Measurements from ENCODE around the gene SPCS2. TPM values are rescaled to one million over a fixed set of nuclear protein-coding genes. Genes with fewer than 3 reads are reported as not detected.

SPCS2 gene
- total RNA-seq, 1 donor from 2014 or later: 120 TPM

DNA sequence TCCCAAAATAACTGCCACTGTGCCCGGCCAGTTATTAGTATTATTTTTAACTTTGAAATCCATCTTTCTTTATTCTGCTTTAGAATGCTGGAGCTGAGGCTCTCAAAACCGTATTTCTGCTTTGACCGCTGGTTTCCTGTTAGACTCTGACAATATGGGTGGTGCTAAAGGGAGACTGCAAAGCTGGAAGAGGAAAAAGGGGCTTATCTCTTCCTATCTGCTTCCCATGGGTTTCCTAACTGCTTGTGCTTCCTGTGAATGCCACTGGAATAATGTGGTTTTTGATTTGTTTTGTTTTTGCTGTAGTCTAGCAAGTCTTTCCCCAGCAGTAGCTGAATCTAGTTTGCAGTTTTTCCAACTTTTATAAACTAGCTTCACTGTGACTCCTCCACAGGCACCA is 43.7 kb upstream of the SPCS2 start:
- TF ChIP-seq EZH2 (IDR thresholded peaks at IDR 0.05; ENCODE audit: insufficient read depth, low read length): no peak
- Histone ChIP-seq H3K27me3 (ENCODE audit: insufficient read depth, low read length) (no peaks in the 10 kb centered on the region), H2AFZ (ENCODE audit: low read depth, low read length) (no peak overlapping the region), H4K20me1 (ENCODE audit: insufficient read depth, low read length) (no peaks in the 10 kb centered on the region), H3K36me3 (ENCODE audit: insufficient read depth, low read length) (peaks cover 3% of the 10 kb centered on the region), H3K79me2 (ENCODE audit: insufficient read depth, low read length) (no peaks in the 10 kb centered on the region), H3K4me3 (ENCODE audit: insufficient read depth, low read depth, low read length) (no peak overlapping the region), H3K4me2 (ENCODE audit: low read length) (no peak overlapping the region), H3K4me1 (ENCODE audit: insufficient read depth, low read length) (no peaks in the 10 kb centered on the region), H3K9ac (ENCODE audit: low read length) (no peak overlapping the region), H3K9me3 (ENCODE audit: insufficient read depth, low read depth, low read length) (peaks cover 2% of the 10 kb centered on the region), H3K27ac (ENCODE audit: low read depth, low read length) (no peak overlapping the region)
- Mint-ChIP-seq H3K36me3 (ENCODE audit: low read depth, unreplicated experiment) (peaks cover 18% of the 10 kb centered on the region), H3K27ac (ENCODE audit: unreplicated experiment) (no peak overlapping the region), H3K27me3 (ENCODE audit: low read depth, unreplicated experiment) (no peaks in the 10 kb centered on the region), H3K4me3 (ENCODE audit: unreplicated experiment) (no peak overlapping the region), H3K9me3 (ENCODE audit: unreplicated experiment) (peaks cover 7% of the 10 kb centered on the region), H3K4me1 (ENCODE audit: low read depth, unreplicated experiment) (no peaks in the 10 kb centered on the region)
- no peak for DNase-seq (ENCODE audit: low read depth)
- FAIRE-seq: no peak

DNA sequence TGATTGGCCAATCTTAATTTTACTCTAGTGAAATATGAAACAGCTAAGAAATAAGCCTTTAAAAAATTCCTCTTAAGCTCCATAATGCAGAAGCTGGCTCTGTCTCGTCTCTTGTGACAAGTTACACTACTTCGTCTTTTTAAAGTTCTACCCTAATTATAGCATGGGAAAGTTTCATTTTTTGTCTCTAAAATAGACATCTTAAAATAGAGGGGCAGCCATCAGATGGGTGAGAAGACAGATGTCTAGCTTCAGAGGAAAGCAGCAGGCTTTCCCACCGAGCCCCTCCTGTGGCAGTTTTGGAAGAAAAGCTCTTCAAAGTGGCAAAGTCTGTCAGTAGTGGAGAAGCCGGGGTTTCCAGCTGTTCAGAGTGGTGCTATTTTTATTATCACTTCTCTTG is 39.7 kb upstream of the SPCS2 start:
- H3K9ac ChIP-seq (ENCODE audit: low read length): no peak overlapping the region
- TF ChIP-seq, protein P1, sequence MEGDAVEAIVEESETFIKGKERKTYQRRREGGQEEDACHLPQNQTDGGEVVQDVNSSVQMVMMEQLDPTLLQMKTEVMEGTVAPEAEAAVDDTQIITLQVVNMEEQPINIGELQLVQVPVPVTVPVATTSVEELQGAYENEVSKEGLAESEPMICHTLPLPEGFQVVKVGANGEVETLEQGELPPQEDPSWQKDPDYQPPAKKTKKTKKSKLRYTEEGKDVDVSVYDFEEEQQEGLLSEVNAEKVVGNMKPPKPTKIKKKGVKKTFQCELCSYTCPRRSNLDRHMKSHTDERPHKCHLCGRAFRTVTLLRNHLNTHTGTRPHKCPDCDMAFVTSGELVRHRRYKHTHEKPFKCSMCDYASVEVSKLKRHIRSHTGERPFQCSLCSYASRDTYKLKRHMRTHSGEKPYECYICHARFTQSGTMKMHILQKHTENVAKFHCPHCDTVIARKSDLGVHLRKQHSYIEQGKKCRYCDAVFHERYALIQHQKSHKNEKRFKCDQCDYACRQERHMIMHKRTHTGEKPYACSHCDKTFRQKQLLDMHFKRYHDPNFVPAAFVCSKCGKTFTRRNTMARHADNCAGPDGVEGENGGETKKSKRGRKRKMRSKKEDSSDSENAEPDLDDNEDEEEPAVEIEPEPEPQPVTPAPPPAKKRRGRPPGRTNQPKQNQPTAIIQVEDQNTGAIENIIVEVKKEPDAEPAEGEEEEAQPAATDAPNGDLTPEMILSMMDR (IDR thresholded peaks at IDR 0.05; ENCODE audit: insufficient read depth, low read depth, low read length): no peak
- TF ChIP-seq EZH2 (IDR thresholded peaks at IDR 0.05; ENCODE audit: insufficient read depth, low read length): no peak
- no peaks in the 10 kb centered on the region for H3K27me3 Mint-ChIP-seq (ENCODE audit: low read depth, unreplicated experiment)
- peaks cover 8% of the 10 kb centered on the region for H3K36me3 ChIP-seq (ENCODE audit: insufficient read depth, low read length)
- H3K4me3 Mint-ChIP-seq (ENCODE audit: unreplicated experiment): no peak overlapping the region
- H2AFZ ChIP-seq (ENCODE audit: low read depth, low read length): no peak overlapping the region
- no peaks in the 10 kb centered on the region for H4K20me1 ChIP-seq (ENCODE audit: insufficient read depth, low read length)
- no peak overlapping the region for H3K27ac Mint-ChIP-seq (ENCODE audit: unreplicated experiment)
- no peaks in the 10 kb centered on the region for H3K9me3 Mint-ChIP-seq (ENCODE audit: unreplicated experiment)
- no peak overlapping the region for H3K27ac ChIP-seq (ENCODE audit: low read depth, low read length)
- no peaks in the 10 kb centered on the region for H3K4me1 ChIP-seq (ENCODE audit: insufficient read depth, low read length)
- DNase-seq (ENCODE audit: low read depth) (no peak), FAIRE-seq (no peak)
- no peaks in the 10 kb centered on the region for H3K27me3 ChIP-seq (ENCODE audit: insufficient read depth, low read length)
- H3K36me3 Mint-ChIP-seq (ENCODE audit: low read depth, unreplicated experiment): peaks cover 9% of the 10 kb centered on the region
- H3K79me2 ChIP-seq (ENCODE audit: insufficient read depth, low read length): no peaks in the 10 kb centered on the region
- no peak overlapping the region for H3K4me2 ChIP-seq (ENCODE audit: low read length)
- H3K9me3 ChIP-seq (ENCODE audit: insufficient read depth, low read depth, low read length): no peaks in the 10 kb centered on the region
- no peaks in the 10 kb centered on the region for H3K4me1 Mint-ChIP-seq (ENCODE audit: low read depth, unreplicated experiment)
- H3K4me3 ChIP-seq (ENCODE audit: insufficient read depth, low read depth, low read length): no peak overlapping the region

DNA sequence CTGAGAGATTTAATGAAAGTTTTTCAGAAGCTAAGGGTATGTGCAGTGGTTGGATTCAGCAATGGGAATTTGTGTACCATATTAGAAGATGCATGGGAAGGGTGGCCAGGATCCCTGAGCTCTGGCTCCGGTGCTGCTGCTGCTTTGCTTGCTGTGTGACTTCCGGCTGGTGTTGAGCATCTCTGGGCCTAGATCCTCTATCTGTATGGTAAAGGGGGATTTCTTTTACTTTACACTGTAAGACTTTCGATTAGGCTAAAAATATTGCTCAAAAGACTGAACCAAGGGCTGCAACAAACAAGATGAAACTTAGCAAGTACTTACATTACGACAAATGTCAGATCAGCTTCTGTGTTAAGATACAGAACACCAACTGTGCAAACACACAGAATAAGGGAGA is 39.3 kb upstream of the SPCS2 start:
- no peaks in the 10 kb centered on the region for H4K20me1 ChIP-seq (ENCODE audit: insufficient read depth, low read length)
- no peak overlapping the region for H2AFZ ChIP-seq (ENCODE audit: low read depth, low read length)
- H3K9ac ChIP-seq (ENCODE audit: low read length): no peak overlapping the region
- no peaks in the 10 kb centered on the region for H3K9me3 ChIP-seq (ENCODE audit: insufficient read depth, low read depth, low read length)
- no peak for FAIRE-seq
- H3K36me3 Mint-ChIP-seq (ENCODE audit: low read depth, unreplicated experiment): peaks cover 10% of the 10 kb centered on the region
- H3K9me3 Mint-ChIP-seq (ENCODE audit: unreplicated experiment): no peaks in the 10 kb centered on the region
- no peak overlapping the region for H3K27ac Mint-ChIP-seq (ENCODE audit: unreplicated experiment)
- no peak for DNase-seq (ENCODE audit: low read depth)
- peaks cover 8% of the 10 kb centered on the region for H3K36me3 ChIP-seq (ENCODE audit: insufficient read depth, low read length)
- H3K4me3 Mint-ChIP-seq (ENCODE audit: unreplicated experiment): no peak overlapping the region
- no peak overlapping the region for H3K4me3 ChIP-seq (ENCODE audit: insufficient read depth, low read depth, low read length)
- H3K4me1 Mint-ChIP-seq (ENCODE audit: low read depth, unreplicated experiment): no peaks in the 10 kb centered on the region
- no peak overlapping the region for H3K27ac ChIP-seq (ENCODE audit: low read depth, low read length)
- H3K27me3 Mint-ChIP-seq (ENCODE audit: low read depth, unreplicated experiment): no peaks in the 10 kb centered on the region
- no peaks in the 10 kb centered on the region for H3K79me2 ChIP-seq (ENCODE audit: insufficient read depth, low read length)
- no peak overlapping the region for H3K4me2 ChIP-seq (ENCODE audit: low read length)
- TF ChIP-seq EZH2 (IDR thresholded peaks at IDR 0.05; ENCODE audit: insufficient read depth, low read length): no peak
- TF ChIP-seq, protein P1 (IDR thresholded peaks at IDR 0.05; ENCODE audit: insufficient read depth, low read depth, low read length): no peak
- no peaks in the 10 kb centered on the region for H3K27me3 ChIP-seq (ENCODE audit: insufficient read depth, low read length)
- H3K4me1 ChIP-seq (ENCODE audit: insufficient read depth, low read length): no peaks in the 10 kb centered on the region
